KBM-7 (cell line): ENCODE measurements around the gene MYCBP.
"Not testable (repeated sequence)": the region's sequence is repeated elsewhere in the genome, so short reads cannot be mapped to it uniquely, and the experiment has no call there.

Experiments used
- DNase-seq: peaks from one replicate; pipeline ENCODE4 v3.0.0-alpha.2; 2015
- in situ Hi-C: fragments of 300-500 bp; cut with MboI; formaldehyde crosslinking; loops from 2 replicates; pipeline ENCODE4 v1.14.3; 2020; ENCODE audit warnings: low sequenced_read_pairs, low pct_unique_long_range_greater_than_20kb, mixed read lengths

The MYCBP gene

GRCh38 chr1:38872401-38873026, 634 bp downstream of the MYCBP start:
- DNase-seq: peak; percentile 30
- in situ Hi-C loops: no loop called here

GRCh38 chr1:38870996-38871395, 2.2 kb downstream of the MYCBP start:
- no peak for DNase-seq

GRCh38 chr1:38867208-38867607, 5.9 kb downstream of the MYCBP start:
- DNase-seq: no peak
- in situ Hi-C loops: no loop called here

More at GRCh38 chr1:38870996-38871395, 2.2 kb downstream of the MYCBP start:
- in situ Hi-C loops: no loop called here

GRCh38 chr1:38865112-38865715, 7.9 kb downstream of the MYCBP start:
- DNase-seq: no peak
- in situ Hi-C loops: no loop called here

GRCh38 chr1:38860454-38860795, 12.7 kb downstream of the MYCBP start:
- DNase-seq: no peak
- in situ Hi-C loops: no loop called here

- in situ Hi-C loops: no loop called here
- peak; percentile 95 for DNase-seq
Measured at GRCh38 chr1:38859561-38860453, 13.3 kb downstream of the MYCBP start, which contains the start of gene RRAGC. Gene RRAGC (minus strand): TSS chr1:38859772. CDS start chr1:38859646, 126 bp downstream.

- in situ Hi-C loops: no loop called here
- peak; percentile 29 for DNase-seq
Measured at GRCh38 chr1:38858833-38859560, 14.2 kb downstream of the MYCBP start.

- in situ Hi-C loops: no loop called here
- no peak for DNase-seq
Measured at GRCh38 chr1:38852780-38853179, 20.4 kb downstream of the MYCBP start.

GRCh38 chr1:38848071-38848470, 25.1 kb downstream of the MYCBP start:
- in situ Hi-C loops: loop anchor here (25.0 kb wide), 1 partner anchor 811 kb away; the partner anchor contains the start of gene POU3F1
- peak; percentile 73 for DNase-seq

- in situ Hi-C loops: loop anchor here (25.0 kb wide), 1 partner anchor 809 kb away; the partner anchor contains the start of gene POU3F1
- no peak for DNase-seq
Measured at GRCh38 chr1:38846210-38846609, 26.9 kb downstream of the MYCBP start.

- not testable (repeated sequence) for DNase-seq
- in situ Hi-C loops: loop anchor here (25.0 kb wide), 1 partner anchor 808 kb away; the partner anchor contains the start of gene POU3F1
Measured at GRCh38 chr1:38845088-38845487, 28.1 kb downstream of the MYCBP start.

- no peak for DNase-seq
- in situ Hi-C loops: loop anchor here (25.0 kb wide), 1 partner anchor 803 kb away; the partner anchor contains the start of gene POU3F1
Measured at GRCh38 chr1:38840281-38840680, 32.9 kb downstream of the MYCBP start.

GRCh38 chr1:38839363-38839762, 33.8 kb downstream of the MYCBP start:
- DNase-seq: no peak
- in situ Hi-C loops: loop anchor here (25.0 kb wide), 1 partner anchor 802 kb away; the partner anchor contains the start of gene POU3F1

- DNase-seq: not testable (repeated sequence)
- in situ Hi-C loops: loop anchor here (25.0 kb wide), 1 partner anchor 799 kb away; the partner anchor contains the start of gene POU3F1
Measured at GRCh38 chr1:38836316-38836715, 36.8 kb downstream of the MYCBP start.

- in situ Hi-C loops: loop anchor here (25.0 kb wide), 1 partner anchor 798 kb away; the partner anchor contains the start of gene POU3F1
- peak; percentile 91 for DNase-seq
Measured at GRCh38 chr1:38834937-38835827, 38.0 kb downstream of the MYCBP start.

GRCh38 chr1:38834221-38834782, 38.8 kb downstream of the MYCBP start:
- peak; percentile 46 for DNase-seq
- in situ Hi-C loops: loop anchor here (25.0 kb wide), 1 partner anchor 797 kb away; the partner anchor contains the start of gene POU3F1

- in situ Hi-C loops: loop anchor here (25.0 kb wide), 1 partner anchor 796 kb away; the partner anchor contains the start of gene POU3F1
Measured at GRCh38 chr1:38833146-38833545, 40.0 kb downstream of the MYCBP start.

More at GRCh38 chr1:38833146-38833545, 40.0 kb downstream of the MYCBP start:
- DNase-seq: no peak
